IMR-90 (cell line): Measurements from ENCODE around the gene TM4SF20.

Source experiments
- CHD1 ChIP-seq: IDR thresholded peaks from 2 replicates; pipeline ENCODE4 v1.6.1; 2012; ENCODE audit warnings: low read depth, low read length, improper control_type of control experiment
- POLR2A ChIP-seq: IDR thresholded peaks from 2 replicates; pipeline ENCODE4 v1.6.1; 2012; ENCODE audit warnings: mild to moderate bottlenecking, low read depth, low read length
- SMC3 ChIP-seq: fragments of 150-350 bp; IDR thresholded peaks from 2 replicates; pipeline ENCODE4 v1.6.1; 2016; ENCODE audit warnings: low read depth, mild to moderate bottlenecking, antibody characterized with exemption, low read length, moderate library complexity

GRCh38 chr2:227320305-227321094 is 58.6 kb downstream of the TM4SF20 start:
- no peak for TF ChIP-seq CHD1
- TF ChIP-seq POLR2A = no peak
- no peak for TF ChIP-seq SMC3
